KMS-11 (cell line): ENCODE measurements around the gene SLC11A1.

Source experiments
- H2AFZ ChIP-seq: fragments of 200-600 bp; sonication (generic); 2 replicates; pipeline ENCODE4 v1.6.1; 2016; ENCODE audit warnings: antibody characterized with exemption, mixed run types, low read depth
- H3K27ac ChIP-seq: fragments of 200-600 bp; sonication (generic); 2 replicates; pipeline ENCODE4 v1.6.1; 2016; ENCODE audit warnings: mild to moderate bottlenecking, mixed run types
- H3K27me3 ChIP-seq: fragments of 200-600 bp; sonication (generic); 2 replicates; pipeline ENCODE4 v1.6.1; 2017; ENCODE audit warnings: mild to moderate bottlenecking, low read depth, mixed run types, moderate library complexity; ENCODE audit not compliant: insufficient read depth
- H3K36me3 ChIP-seq: fragments of 200-600 bp; sonication (generic); 2 replicates; pipeline ENCODE4 v1.6.1; 2017; ENCODE audit warnings: mild to moderate bottlenecking, mixed run types; ENCODE audit not compliant: insufficient read depth
- H3K4me1 ChIP-seq: fragments of 200-600 bp; sonication (generic); 2 replicates; pipeline ENCODE4 v1.6.1; 2016; ENCODE audit warnings: mild to moderate bottlenecking, low read depth, mixed run types; ENCODE audit not compliant: poor library complexity, severe bottlenecking
- H3K4me2 ChIP-seq: fragments of 200-600 bp; sonication (generic); 2 replicates; pipeline ENCODE4 v1.7.0; 2016; ENCODE audit warnings: mild to moderate bottlenecking, mixed run types
- H3K4me3 ChIP-seq: fragments of 200-600 bp; sonication (generic); IDR thresholded peaks from 2 replicates; pipeline ENCODE4 v1.6.1; 2017; ENCODE audit warnings: low read depth, low read length, mixed read lengths; ENCODE audit not compliant: insufficient read depth
- H3K79me2 ChIP-seq: fragments of 200-600 bp; sonication (generic); 2 replicates; pipeline ENCODE4 v1.6.1; 2016; ENCODE audit warnings: low read depth, mixed run types; ENCODE audit not compliant: insufficient read depth
- H3K9ac ChIP-seq: fragments of 200-600 bp; sonication (generic); 2 replicates; pipeline ENCODE4 v1.6.1; 2016; ENCODE audit warnings: mild to moderate bottlenecking, mixed run types
- H4K20me1 ChIP-seq: fragments of 200-600 bp; sonication (generic); 2 replicates; pipeline ENCODE4 v1.6.1; 2016; ENCODE audit warnings: mild to moderate bottlenecking, mixed run types; ENCODE audit not compliant: insufficient read depth
- CTCF ChIP-seq: fragments of 200-600 bp; sonication (generic); conservative IDR thresholded peaks from 2 replicates; pipeline ENCODE4 v1.6.1; 2017; ENCODE audit warnings: low read depth, mild to moderate bottlenecking, antibody characterized with exemption, low read length, moderate library complexity, mixed read lengths

SLC11A1 gene

GRCh38 chr2:218386505-218387368 is 4.7 kb downstream of the SLC11A1 start:
- Histone ChIP-seq H3K4me3 (no peak overlapping the region), H3K9ac (no peak overlapping the region), H2AFZ (no peak overlapping the region), H3K27me3 (no peaks in the 10 kb centered on the region), H3K27ac (no peak overlapping the region), H3K4me2 (no peak overlapping the region), H3K4me1 (no peaks in the 10 kb centered on the region), H3K79me2 (no peaks in the 10 kb centered on the region), H3K36me3 (no peaks in the 10 kb centered on the region), H4K20me1 (no peaks in the 10 kb centered on the region)
- no peak for TF ChIP-seq CTCF

- Histone ChIP-seq H3K4me3 (no peak overlapping the region), H2AFZ (no peak overlapping the region), H3K4me1 (no peaks in the 10 kb centered on the region), H3K4me2 (no peak overlapping the region), H3K36me3 (no peaks in the 10 kb centered on the region), H3K79me2 (no peaks in the 10 kb centered on the region), H3K27me3 (no peaks in the 10 kb centered on the region), H3K27ac (no peak overlapping the region), H4K20me1 (no peaks in the 10 kb centered on the region), H3K9ac (no peak overlapping the region)
- no peak for TF ChIP-seq CTCF
Observed at GRCh38 chr2:218387369-218388194, 5.5 kb downstream of the SLC11A1 start.

- Histone ChIP-seq H4K20me1 (no peaks in the 10 kb centered on the region), H3K4me1 (peaks cover under 1% of the 10 kb centered on the region), H3K9ac (no peak overlapping the region), H3K36me3 (no peaks in the 10 kb centered on the region), H2AFZ (no peak overlapping the region), H3K27me3 (no peaks in the 10 kb centered on the region), H3K27ac (no peak overlapping the region), H3K4me3 (no peak overlapping the region), H3K4me2 (no peak overlapping the region), H3K79me2 (no peaks in the 10 kb centered on the region)
- TF ChIP-seq CTCF, result no peak
Observed at GRCh38 chr2:218389333-218390150, 7.5 kb downstream of the SLC11A1 start.

GRCh38 chr2:218391202-218391601 is 9.1 kb downstream of the SLC11A1 start:
- H3K27ac ChIP-seq, result no peak overlapping the region

More at GRCh38 chr2:218391202-218391601, 9.1 kb downstream of the SLC11A1 start:
- no peaks in the 10 kb centered on the region for H3K36me3 ChIP-seq
- no peaks in the 10 kb centered on the region for H3K79me2 ChIP-seq
- peaks cover 12% of the 10 kb centered on the region for H3K4me1 ChIP-seq
- H3K27me3 ChIP-seq, result no peaks in the 10 kb centered on the region
- no peak overlapping the region for H3K4me2 ChIP-seq
- no peaks in the 10 kb centered on the region for H4K20me1 ChIP-seq
- H2AFZ ChIP-seq, result no peak overlapping the region
- H3K9ac ChIP-seq, result no peak overlapping the region
- no peak overlapping the region for H3K4me3 ChIP-seq
- TF ChIP-seq CTCF, result no peak
